T-helper 22 cell (primary cell): ENCODE measurements around the gene OBSCN.

Source experiments
- DNase-seq: peaks from one replicate; pipeline ENCODE4 v3.0.0-alpha.2; 2020; ENCODE audit warnings: low read depth

The OBSCN gene

DNA sequence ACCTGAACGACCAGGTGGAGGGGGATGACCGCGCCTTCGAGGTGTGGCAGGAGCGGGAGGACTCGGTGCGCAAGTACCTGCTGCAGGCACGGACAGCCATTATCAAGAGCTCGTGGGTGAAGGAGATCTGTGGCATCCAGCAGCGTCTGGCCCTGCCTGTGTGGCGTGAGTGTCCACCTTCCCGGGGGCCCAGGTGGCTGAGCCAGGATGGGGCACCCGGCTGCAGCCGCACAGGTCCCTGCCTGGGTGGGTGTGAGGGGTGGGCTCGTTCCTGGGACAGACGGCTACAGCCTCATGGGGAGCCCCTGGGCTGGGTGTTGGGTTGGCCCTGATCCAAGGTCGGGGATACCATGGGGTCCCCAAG is 133.6 kb downstream of the OBSCN start:
- DNase-seq = no peak

DNA sequence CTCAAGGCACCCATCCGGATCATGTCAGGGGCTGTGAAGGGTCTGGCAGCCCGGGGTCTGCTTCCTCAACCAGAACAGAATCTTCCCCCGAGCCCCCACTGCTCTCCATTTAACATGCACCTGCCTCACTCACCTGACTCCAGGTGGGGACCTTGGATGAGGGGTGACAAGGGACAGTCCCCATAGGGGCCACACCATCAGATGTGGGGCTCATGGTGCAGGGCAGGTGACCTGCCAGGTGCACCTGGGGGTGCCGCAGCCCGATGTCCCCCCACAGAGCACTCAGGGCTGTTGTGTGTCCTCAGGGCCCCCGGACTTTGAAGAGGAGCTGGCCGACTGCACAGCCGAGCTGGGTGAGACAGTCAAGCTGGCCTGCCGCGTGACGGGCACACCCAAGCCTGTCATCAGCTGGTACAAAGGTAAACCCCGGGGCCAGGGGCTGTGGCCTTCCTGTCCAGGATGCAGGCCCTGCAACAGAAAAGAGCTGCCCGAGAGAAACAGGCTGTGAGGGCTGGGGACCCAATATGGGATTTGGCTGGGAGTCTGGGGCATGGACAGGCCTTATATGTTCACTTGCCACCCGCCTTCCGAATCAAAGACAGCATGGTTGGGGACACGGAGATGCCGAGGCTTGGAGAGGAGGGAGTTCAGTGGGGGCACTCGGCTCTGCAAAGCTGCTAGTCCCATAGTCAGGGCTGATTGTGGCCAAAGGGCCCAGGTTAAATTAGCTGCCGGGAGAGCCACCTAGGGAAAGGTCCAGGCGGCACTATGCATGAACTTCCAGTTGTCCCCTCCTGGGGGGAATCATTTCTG is 134.2 kb downstream of the OBSCN start:
- DNase-seq = no peak

DNA sequence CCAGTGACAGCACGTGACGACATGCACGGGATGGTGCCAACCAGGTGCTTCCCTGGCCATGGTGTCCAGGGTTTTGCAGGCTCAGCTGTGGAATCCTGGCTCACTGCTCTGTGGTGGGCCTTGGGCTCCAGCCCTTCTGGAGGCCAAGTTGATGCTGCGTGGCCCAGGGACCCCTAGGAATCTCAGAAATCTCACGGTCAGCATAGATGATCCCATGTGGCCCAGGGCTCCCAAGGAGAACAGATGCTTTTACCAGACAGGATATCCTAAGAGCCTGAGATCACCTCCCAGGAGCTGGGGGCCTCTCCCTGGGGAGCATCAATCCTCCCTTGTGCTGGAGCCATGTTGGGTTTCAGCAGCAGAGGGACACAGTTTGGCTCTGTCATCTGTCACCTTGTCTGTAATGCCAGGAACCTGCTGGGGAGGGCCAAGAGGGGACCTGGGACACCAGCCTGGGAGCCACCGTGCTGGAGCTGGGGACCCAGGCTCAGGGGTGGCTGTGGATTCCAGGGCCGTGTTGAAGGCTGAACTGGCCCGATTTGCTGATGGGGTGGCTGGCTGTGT is 134.9 kb downstream of the OBSCN start:
- no peak for DNase-seq

DNA sequence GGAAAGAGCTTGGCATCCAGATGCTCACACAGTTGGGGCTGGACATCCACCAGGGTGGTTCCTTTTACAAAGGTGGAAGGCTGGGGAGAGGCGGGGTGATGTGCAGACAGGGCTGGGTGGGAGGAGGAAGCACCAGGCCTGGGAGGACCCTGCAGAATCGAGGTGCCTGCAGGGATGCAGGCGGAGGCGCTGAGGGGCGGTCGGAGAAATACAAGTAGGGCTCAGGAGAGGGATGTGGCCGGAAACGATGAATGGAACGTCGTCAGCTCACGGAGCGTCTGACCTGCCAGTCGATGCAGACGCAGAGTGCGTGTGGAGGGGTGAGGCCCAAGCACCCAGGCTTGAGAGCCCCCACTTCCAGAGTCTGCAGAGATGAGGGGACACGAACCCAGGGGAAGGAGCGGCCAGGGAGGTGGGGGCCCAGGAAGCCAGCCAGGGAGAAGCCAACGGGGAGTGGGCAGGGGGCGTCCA is 135.4 kb downstream of the OBSCN start:
- DNase-seq = no peak

DNA sequence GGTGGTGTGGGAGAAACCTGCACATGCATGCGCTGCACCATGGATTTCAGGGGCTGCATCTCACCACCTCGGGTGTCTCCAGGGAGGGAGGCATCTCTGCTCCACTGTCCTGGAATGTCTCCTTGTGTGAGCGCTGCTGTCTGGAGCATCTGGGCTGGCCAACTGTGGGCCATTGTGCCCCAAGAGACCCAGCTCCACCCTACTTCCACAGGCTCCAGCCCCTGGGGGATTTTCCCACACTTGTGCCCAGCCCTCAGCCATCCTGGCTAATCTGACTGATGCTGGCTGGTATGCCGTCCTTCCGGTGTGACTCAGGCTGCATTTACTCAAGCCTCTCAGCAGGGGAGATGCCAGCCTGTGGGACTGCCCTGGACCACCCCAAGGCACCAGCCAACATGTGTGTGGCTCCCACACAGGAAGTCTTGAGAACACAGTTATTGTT is 136.8 kb downstream of the OBSCN start:
- no peak for DNase-seq

- DNase-seq = no peak
Observed at GRCh38 chr1:228345201-228345930, 137.5 kb downstream of the OBSCN start.

- no peak for DNase-seq
Observed at GRCh38 chr1:228346731-228347130, 138.9 kb downstream of the OBSCN start.

GRCh38 chr1:228347181-228347580 is 139.3 kb downstream of the OBSCN start:
- no peak for DNase-seq

DNA sequence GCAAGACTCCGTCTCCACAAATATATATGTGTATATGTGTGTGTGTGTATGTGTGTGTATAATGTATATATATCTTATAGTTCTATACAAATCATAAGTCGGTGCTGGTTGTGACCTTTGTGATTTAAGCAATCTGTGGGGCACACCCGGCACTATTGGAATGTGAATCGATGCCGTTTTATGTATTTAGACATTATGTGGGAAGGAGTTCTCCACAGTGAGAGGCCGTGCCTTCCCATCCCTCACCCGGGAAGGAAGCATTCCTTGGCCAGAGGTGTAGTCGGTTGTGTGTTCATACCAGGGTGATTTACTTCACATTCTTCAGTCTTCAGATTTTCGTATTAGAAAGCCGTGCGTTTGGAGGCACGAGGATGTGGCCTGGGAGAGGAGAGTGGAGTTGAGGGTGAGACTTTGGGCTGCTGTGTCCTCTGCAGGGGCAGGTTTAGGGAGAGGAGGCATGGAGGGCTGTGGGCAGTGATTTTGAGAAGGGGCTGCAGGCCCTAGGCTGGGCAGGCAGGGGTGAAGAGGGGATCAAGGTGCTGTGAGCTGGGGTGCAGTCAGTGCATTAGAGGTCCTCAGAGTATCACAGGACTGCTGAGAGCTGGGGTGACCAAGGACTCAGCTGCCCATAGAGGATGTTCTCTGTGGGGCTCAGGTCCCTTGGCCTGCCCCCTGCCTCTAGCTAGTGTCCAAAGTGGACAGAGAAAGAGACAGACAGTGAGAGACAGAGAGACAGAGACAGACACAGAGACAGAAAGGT is 141.0 kb downstream of the OBSCN start:
- no peak for DNase-seq

DNA sequence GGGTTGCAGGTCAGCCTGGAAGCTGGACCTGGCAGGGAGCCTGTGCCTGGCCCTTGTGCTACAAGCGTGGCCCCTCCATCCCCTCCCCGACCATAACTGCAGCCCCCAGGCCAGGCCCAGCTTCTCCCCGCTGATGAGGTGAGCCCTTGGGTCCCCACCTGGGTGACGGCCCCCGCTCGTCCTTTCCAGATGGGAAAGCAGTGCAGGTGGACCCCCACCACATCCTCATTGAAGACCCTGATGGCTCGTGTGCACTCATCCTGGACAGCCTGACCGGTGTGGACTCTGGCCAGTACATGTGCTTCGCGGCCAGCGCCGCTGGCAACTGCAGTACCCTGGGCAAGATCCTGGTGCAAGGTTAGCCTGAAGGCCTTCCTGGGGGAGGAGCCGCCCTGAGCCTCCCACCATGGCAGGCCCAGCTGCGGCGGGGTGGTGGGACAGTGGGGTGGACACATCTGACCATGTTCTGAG is 141.9 kb downstream of the OBSCN start:
- no peak for DNase-seq

- no peak for DNase-seq
Observed at GRCh38 chr1:228350179-228350742, 142.4 kb downstream of the OBSCN start.

GRCh38 chr1:228350831-228351781 is 143.3 kb downstream of the OBSCN start:
- no peak for DNase-seq

- DNase-seq = no peak
Observed at GRCh38 chr1:228351850-228352249, 144.0 kb downstream of the OBSCN start.

DNA sequence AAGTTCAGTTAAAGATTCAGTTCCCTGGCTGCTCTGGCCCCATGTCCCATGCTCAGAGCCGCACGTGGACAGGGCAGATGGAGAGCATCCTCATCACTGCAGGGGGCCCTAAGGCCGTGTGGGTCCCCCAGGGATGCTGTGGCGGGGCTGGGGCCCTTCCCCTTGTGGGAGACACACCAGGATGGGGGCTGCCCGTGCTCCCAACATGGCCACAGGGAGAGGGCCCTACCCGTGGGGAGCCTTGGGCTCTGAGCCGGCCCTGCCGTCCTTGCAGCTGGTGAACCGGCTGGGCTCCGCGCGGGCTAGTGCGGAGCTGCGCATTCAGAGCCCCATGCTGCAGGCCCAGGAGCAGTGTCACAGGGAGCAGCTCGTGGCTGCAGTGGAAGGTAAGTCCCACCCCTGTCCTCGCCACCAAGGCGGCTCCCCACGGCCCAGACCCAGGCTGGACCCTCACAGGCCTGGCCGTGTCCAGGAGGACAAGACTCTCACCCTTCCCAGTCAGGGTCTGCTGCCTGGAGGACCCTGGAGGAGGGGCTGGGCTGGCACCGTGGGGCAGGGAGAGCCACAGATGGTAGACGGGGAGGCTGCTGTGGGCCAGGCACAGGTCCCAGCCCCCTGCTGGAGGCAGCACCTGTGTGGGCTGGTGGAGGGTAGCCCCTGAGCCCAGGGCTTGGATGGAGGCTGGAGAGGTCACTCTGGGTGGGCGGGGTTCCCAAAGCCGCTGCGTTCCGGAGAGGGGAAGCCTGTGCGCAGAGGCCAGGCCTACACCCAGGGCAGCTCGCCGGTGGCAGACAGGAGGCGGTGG is 145.0 kb downstream of the OBSCN start:
- no peak for DNase-seq

GRCh38 chr1:228353601-228354371 is 145.9 kb downstream of the OBSCN start:
- DNase-seq = no peak

DNA sequence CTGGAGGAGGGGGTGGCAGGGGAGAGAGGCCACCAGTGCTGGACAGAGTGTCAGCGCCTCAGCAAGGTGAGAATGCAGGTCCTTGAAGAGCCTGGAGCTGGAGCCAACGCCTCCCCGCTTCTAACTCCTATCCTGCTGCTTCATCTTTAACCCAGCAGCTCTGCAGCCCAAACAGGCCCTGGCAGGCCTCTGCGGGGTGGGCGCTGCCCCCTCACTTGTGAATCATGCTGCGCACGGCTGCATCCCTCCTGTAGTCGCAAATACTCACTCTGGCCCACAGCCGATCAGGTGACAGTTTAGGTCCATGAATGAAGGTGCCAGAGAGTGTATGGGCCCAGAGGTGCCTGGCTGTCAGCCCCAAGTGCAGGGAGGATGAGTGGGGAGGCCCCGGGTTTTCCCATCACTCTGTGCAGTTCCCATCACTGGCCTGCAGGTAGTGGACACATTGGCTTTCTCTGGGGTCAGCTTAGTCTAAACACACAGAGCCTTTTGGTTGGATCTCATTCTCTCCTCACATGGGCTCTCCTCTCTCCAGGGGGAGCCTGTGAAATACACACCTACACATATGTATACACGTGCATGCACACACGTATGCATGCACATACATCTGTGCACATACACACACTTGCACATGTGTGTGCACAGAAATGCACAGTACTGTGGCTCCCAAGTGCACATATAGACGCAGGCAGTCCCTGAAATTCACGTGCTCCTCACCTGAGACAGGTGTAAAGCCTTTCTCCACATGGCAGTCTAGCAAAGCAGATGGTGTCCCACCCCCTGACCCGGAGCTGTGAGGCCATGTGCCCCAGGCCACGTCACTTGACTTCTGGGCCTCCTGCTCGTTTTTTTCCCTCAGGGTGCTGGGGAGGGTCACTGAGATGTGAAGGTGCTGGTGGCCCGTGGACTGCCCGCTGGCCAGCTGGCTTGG is 146.8 kb downstream of the OBSCN start:
- DNase-seq = no peak

GRCh38 chr1:228356897-228357680 is 149.2 kb downstream of the OBSCN start:
- DNase-seq = no peak
